NCI-H774 (cell line): ENCODE results near the gene AQP10.
A peak's percentile ranks its signal among the peaks of the same experiment; 100 is the strongest.
"Not testable (repeated sequence)": the region's sequence is repeated elsewhere in the genome, so short reads cannot be mapped to it uniquely, and the experiment has no call there.

Source experiments
- DNase-seq: peaks from one replicate; lab custom pipeline; 2025; lab: John Stamatoyannopoulos, UW

The AQP10 gene

GRCh38 chr1:154344977-154345837, 24.3 kb downstream of the AQP10 start:
- no peak for DNase-seq

- no peak for DNase-seq
Observed at GRCh38 chr1:154346276-154346917, 25.5 kb downstream of the AQP10 start.

- DNase-seq = no peak
Observed at GRCh38 chr1:154347961-154348360, 27.1 kb downstream of the AQP10 start.

- DNase-seq = no peak
Observed at GRCh38 chr1:154348429-154349076, 27.7 kb downstream of the AQP10 start.

GRCh38 chr1:154349121-154349520, 28.2 kb downstream of the AQP10 start:
- DNase-seq = no peak

GRCh38 chr1:154350383-154350782, 29.5 kb downstream of the AQP10 start:
- DNase-seq = no peak

- peak; percentile 54 for DNase-seq
Observed at GRCh38 chr1:154351363-154352068, 30.6 kb downstream of the AQP10 start.

GRCh38 chr1:154352245-154352580, 31.3 kb downstream of the AQP10 start:
- no peak for DNase-seq

- peak; percentile 4 for DNase-seq
Observed at GRCh38 chr1:154352581-154353459, 31.9 kb downstream of the AQP10 start.

- no peak for DNase-seq
Observed at GRCh38 chr1:154353460-154353904, 32.6 kb downstream of the AQP10 start.

- no peak for DNase-seq
Observed at GRCh38 chr1:154353966-154354365, 33.1 kb downstream of the AQP10 start.

GRCh38 chr1:154358519-154358918, 37.6 kb downstream of the AQP10 start:
- no peak for DNase-seq

- no peak for DNase-seq
Observed at GRCh38 chr1:154360288-154360687, 39.4 kb downstream of the AQP10 start.

- not testable (repeated sequence) for DNase-seq
Observed at GRCh38 chr1:154360881-154361280, 40.0 kb downstream of the AQP10 start.

GRCh38 chr1:154361357-154361756, 40.5 kb downstream of the AQP10 start:
- no peak for DNase-seq

GRCh38 chr1:154371436-154371835, 50.5 kb downstream of the AQP10 start:
- no peak for DNase-seq

GRCh38 chr1:154373777-154374357, 53.0 kb downstream of the AQP10 start:
- DNase-seq = not testable (repeated sequence)
